CD4-positive, alpha-beta T cell treated with Interleukin-1 beta for 1 hour (primary cell): ENCODE data around the gene LLCFC1.
"Not testable (repeated sequence)": the region's sequence is repeated elsewhere in the genome, so short reads cannot be mapped to it uniquely, and the experiment has no call there.

ENCODE experiments used
- DNase-seq, 2 donors: peaks; one replicate each; pipeline ENCODE4 v3.0.0-alpha.2; 2020 to 2022

LLCFC1 gene

GRCh38 chr7:142943706-142944268, 4.5 kb downstream of the LLCFC1 start:
- DNase-seq: no peak

DNA sequence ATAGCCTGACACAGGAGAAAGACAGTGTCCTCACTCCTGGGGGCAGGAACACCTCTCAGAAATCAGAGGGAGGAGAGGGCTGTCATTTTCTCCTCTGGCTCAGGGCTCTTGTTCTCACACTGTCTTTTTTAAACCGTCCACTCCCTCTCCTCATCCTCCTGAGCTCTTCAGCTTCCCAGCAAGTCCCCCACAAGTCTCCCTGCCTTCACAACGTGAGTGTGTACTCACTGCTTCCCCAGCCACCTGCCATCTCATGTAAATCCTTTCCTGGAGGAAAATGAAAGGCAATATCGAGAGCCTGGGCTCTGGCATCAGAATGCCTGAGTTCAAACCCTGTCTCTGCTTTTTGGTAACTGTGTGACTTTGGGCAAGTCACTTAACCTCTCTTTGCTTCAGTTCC, 5.7 kb downstream of the LLCFC1 start:
- no peak for DNase-seq

DNA sequence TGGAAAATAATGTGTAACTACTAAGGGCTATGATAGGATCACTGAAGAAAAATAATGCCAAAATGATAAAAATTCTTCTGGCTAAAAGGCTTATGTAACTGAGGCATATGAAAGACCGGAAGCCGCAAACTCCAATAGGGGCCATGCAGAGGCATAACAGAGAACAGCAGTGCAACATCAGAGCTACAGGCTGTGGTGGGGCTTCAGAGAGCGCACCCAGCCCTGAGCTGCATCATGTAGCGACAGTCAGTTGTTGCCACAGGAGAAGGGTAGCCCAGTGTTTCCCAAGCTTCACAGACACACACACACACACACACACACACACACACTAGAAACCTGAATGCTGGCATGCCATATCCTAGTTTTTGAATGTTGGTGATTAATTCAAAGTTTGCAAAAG, 9.3 kb downstream of the LLCFC1 start:
- no peak for DNase-seq

- DNase-seq: no peak
These were observed 11.0 kb downstream of the LLCFC1 start for GRCh38 chr7:142950235-142950634.

- DNase-seq: no peak
These were observed 15.5 kb downstream of the LLCFC1 start for GRCh38 chr7:142954680-142955268.

DNA sequence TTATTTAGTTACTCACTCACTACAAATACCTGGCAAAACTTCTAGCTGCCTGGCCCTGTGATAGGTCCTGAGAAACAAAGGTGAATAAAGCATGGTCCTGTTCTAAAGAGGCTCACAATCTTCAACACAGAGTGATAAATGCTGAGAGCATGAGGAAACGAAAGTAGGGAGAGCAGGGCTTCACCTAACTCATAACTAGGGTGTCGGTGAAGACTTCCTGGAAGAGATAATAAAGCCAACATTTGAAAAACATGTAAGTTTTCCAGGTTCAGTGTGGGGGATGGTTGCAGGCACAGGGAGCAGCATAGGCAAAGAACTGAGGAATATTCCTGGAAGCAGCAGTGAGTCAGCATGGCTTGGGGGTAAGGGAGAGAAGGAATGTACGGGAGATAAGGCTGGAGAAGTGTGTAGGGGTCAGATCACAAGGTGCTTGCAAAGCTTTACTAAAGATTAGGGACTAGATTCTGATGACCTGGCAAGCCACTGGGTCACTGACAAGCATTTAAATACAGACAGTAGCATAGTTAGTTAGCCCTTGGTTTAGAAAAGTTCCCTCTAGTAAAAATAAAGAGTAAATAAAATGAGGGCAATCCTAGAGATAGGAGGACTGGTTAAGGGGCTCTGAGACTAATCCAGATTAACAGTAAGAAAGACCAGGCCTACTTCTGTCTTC, 17.8 kb downstream of the LLCFC1 start:
- DNase-seq: no peak

- DNase-seq: no peak
These were observed 18.4 kb downstream of the LLCFC1 start for GRCh38 chr7:142957723-142958122.

GRCh38 chr7:142959202-142959601, 19.9 kb downstream of the LLCFC1 start:
- no peak for DNase-seq

DNA sequence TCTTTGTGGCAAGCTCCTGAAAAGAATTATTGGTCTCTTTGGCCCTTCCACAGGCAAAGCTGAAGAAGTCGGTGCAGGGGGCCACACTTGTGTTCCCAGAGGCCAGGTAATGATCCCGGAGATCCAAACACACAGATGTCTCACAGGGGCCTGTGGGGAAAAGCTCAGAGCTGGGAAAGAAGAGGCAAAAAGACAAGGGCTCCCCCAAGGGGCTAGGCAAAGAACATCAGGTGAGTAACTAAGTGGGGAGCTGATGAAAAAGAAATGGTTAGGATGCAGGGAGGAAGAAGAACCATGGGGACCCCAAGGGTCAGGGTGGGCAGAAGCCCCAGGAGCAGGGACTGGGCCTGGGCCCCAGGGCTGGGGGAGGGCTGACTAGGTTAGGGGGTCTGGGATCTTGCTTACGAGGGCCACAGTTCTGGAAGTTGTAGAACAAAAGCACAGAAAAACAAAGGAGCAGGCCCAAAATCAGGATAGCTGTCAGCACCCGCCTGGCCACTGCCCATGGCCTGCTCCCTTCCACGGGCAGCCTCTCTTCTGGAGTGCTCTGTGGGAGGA, 21.8 kb downstream of the LLCFC1 start:
- DNase-seq: no peak

GRCh38 chr7:142961595-142961972, 22.3 kb downstream of the LLCFC1 start:
- DNase-seq: no peak

DNA sequence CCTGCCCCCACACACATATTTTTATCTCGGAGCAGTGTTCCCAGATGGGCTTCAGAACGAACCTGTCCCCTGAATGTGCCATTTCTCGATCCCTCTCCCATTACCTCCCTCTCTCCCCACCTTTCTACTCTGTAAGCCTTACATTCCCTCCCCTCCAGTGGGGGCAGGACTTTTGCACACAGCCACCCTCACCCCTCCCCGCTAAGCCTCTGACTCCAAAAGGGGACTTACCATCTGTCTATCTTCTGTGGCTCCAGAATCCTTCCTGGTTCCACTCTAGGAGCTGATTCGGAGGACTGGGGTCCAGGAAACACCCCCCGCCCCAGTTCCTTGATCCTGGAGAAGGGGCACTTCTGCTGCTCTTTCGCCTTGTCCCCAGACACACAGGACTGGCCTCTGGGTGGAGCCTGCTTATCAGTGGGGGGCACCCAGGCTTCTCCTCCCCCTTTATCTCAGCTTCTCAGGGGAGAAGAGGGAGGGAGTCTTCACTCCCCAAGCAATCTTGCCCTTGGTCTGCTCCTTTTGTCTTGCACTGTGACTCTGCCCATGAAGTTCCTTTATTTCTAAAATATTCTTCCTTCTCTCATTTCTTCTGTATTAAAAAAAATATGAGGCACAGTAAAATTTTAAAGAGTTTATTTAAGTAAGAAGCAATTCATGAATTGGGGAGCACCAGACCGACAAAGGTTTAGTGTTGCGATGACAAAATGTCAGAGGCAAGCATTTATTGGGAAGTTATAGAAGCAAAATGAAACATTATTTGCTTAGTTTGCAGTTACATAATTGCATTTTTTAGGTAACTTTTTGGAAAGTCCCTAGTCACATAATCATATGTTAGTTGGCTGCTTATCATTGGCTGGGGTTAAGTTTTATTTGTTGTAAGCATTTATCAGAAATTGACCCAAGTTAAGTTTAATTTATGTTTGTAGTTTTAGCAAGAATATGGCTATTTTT, 23.0 kb downstream of the LLCFC1 start, which contains the start of gene KEL:
Gene KEL, minus strand, starts transcription at position 391 of the 954 bp plus-strand sequence. Its CDS starts 157 bp downstream, at position 234.
- no peak for DNase-seq

- no peak for DNase-seq
These were observed 23.7 kb downstream of the LLCFC1 start for GRCh38 chr7:142962991-142963390.

DNA sequence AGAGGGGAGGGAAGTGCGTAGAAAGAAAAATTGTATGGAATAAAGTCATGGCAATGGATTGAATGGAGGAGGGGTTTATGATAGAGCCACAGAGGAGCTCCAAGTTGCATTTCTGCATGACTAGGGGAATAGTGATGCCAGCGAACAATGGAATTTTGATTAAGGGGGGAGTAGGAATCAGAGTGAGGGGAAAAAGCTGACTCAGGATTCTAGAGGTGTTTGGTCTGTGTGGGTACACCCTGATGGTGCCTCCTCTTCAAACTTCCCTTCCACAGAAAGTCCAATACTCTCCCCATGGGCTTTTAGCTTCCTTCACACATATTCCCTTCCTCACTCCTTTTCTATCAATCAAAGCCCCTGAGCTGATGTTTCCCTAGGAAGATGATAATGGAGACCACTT, 24.7 kb downstream of the LLCFC1 start:
- no peak for DNase-seq

- DNase-seq: no peak
These were observed 25.4 kb downstream of the LLCFC1 start for GRCh38 chr7:142964502-142965246.

GRCh38 chr7:142968229-142968628, 28.9 kb downstream of the LLCFC1 start:
- no peak for DNase-seq

DNA sequence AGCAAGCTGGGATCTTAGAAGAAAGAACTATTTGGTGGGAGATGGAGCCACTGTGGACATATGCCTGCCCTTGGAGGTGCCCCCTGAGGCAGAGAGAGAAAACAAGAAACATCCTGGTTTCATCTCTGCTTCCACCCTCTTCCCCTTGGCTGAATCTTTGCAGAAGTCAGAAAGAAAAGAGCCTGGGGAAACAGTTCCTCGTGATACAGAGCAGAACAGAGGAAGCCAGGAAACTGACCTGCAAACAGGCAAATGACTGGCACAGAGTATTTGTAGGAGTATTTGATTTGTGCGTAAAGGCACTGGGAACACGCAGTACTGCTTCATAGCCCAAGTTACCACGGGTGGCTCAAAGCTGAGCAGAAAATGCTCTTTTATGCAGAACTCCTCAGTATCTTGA, 29.9 kb downstream of the LLCFC1 start:
- DNase-seq: no peak

GRCh38 chr7:142974626-142975025, 35.3 kb downstream of the LLCFC1 start:
- no peak for DNase-seq

DNA sequence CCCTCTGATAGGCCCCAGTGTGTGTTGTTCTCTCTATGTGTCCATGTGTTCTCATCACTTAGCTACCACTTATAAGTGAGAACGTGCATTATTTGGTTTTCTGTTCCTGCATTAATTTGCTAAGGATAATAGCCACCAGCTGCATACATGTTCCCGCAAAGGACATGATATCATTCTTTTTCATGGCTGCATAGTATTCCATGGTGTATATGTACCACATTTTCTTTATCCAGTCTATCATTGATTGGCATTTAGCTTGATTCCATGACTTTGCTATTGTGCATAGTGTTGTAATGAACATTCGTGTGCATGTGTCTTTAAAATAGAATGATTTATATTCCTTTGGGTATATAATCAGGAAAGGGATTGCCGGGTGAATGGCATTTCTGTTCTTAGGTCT, 39.1 kb downstream of the LLCFC1 start:
- DNase-seq: not testable (repeated sequence)

GRCh38 chr7:142983825-142984224, 44.5 kb downstream of the LLCFC1 start:
- no peak for DNase-seq

- no peak for DNase-seq
These were observed 45.0 kb downstream of the LLCFC1 start for GRCh38 chr7:142984297-142984696.
